NCI-H2196 treated with DMSO at 0.1 percent for 48 hours (cell line): ENCODE data around the gene HLA-DQA1.
"Not testable (repeated sequence)": the region's sequence is repeated elsewhere in the genome, so short reads cannot be mapped to it uniquely, and the experiment has no call there.

Experiments
- DNase-seq: peaks from one replicate; lab custom pipeline; 2025; ENCODE audit not compliant: unreplicated experiment; lab: John Stamatoyannopoulos, UW

HLA-DQA1 gene

GRCh38 chr6:32657819-32658218, 20.6 kb downstream of the HLA-DQA1 start:
- not testable (repeated sequence) for DNase-seq

DNA sequence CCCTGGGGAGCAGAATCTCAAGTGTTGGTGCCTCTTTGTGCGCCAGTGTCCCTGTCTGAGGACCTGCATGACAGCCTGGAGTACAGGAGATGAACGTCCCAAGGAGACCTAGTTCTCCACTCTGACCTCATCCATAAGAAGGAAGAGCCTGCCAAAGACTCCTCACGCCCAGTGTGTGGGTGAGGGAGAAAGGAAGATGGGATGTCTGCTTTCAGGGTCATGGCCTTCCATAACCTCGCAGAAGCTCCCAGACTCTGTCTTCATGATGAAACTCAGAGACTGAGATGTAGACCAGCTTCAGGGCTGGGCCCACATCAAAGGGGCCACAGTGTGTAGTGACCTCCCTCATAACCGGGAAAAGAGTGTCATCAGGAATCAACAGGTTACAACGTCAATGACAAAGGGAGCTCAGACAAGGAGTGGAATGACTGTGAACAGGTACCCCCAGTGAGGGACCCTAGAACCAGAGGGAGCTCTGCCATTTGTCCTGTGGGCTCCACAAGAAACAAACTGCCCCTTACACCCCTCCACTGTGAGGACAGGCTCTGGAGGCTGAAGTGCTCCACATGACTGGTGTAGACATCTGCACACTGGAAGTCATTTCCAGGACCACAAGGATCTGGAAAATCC, 21.2 kb downstream of the HLA-DQA1 start:
- no peak for DNase-seq

DNA sequence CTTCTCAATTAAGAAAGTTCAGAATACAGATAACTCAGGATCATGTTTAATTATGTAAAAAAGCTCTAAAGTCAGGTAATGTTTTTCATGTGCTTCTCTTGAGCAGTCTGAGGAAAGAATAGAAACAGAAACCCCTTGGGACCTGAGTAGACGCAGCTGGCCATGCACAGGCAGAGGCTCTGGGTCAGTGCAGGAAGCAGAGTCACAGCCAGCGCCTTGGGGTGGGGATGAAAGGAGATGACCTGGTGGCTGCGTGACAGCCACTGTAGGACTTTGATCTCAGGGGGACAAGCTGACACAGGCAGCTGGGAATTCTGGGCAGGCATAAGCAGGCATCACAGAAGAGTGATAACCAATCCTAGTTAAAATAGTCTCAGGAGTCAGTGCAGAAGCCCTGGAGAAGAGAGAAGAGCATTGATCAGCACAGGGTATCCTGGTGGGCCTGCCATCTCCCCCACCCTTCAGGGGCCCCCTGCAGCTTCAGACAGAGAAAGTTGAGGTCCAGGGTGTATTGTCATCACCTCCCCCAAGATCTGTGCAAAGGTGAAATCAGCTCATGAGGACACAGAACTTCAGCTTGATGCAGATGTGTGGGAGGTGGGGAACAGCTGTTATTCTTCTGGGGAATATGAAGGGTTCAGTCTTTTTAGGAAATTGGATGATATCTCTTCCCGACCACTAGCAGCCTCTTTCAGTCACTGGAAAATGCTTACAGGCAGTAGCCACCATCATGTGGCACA, 22.8 kb downstream of the HLA-DQA1 start:
- DNase-seq: no peak

- no peak for DNase-seq
Measured at GRCh38 chr6:32662099-32662498, 24.9 kb downstream of the HLA-DQA1 start.

- DNase-seq: no peak
Measured at GRCh38 chr6:32662836-32663235, 25.6 kb downstream of the HLA-DQA1 start.

- DNase-seq: no peak
Measured at GRCh38 chr6:32664354-32664753, 27.1 kb downstream of the HLA-DQA1 start.

- DNase-seq: no peak
Measured at GRCh38 chr6:32664827-32665362, 27.7 kb downstream of the HLA-DQA1 start.

DNA sequence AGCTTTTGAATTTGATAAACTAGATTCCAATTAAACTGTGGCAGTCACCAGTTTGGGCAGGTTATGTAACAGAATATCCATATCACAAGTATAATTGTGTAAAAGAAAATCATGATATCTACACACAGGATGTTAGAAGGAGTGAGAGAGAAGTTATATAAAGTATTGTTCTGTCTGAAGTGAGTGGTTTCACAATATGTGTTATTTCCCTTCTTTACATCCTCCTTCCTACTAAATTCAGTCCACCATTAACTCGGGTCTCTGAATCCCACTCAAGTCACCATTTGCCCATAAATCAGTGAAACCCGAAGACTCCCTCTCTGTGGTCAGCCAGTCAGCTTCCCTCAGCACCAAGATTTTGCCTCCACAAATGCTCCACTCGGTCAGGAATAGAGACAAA, 28.5 kb downstream of the HLA-DQA1 start:
- DNase-seq: no peak

DNA sequence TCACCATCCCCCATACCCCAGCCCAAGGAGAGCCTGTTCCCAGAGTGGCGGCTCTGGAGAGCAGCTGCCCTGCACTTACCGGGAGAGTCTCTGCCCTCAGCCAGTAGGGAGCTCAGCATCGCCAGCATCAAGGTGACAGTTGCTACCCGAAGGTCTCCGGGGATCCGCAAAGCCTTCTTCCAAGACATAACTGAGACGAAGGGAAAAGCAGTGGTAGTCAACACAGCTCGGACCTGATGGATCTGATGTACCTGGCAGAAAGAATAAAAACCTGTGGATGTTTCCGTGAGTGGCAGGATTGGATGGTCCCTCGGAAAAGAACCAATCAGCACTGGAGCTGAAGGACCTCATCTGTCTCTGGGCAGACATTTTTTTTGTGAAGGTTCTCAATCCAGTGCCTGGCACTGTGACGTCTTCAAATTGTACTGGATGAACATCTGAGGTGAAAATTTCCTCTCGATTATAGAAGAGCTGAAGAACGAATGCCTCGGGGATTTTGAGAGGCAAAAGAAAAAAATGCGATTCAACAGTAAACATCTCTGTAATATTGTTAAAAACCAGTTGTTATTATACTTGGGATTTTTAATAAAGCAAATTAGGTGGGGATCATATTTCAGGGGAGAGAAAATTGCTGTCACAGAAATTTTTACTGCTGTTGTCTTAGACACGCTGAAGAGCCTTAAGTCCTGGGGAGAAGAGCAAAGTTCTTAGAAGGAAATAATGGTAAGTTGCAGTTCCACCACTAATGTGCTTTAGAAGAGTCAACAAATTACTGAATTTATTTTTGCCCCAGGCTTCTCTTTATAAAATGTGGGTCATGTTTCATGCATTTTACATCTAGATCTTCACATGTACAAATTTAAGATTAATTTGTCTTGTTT, 29.5 kb downstream of the HLA-DQA1 start, which contains the start of gene HLA-DQB1:
Gene HLA-DQB1, minus strand, starts transcription at position 238 of the 881 bp plus-strand sequence. Its CDS starts 50 bp downstream, at position 188.
- DNase-seq: no peak

DNA sequence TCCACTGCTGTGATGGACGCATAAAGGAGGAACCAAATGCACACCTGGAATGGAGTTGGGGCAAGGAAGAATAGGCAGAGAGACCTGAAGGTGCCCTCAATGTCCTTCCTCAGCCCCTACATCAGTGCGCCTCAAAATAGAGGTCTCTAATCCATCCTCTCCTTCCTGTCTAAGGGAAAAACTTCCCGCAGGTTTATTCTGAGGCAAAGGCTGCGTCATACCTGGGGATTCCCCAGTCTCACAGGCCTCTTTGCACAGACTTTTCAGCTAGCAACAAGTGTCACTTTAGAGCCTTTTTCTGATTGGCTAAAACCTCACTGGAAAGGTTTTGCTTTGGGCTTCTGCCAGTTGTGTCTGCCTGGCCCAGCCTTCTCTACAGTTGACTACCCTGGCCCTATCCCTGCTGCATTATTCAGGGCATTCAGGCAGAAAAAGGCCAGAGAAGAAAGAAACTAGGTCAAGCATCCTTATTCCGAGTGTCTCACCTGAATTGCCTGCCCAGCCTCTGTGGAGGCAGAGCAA, 31.1 kb downstream of the HLA-DQA1 start:
- DNase-seq: no peak

DNA sequence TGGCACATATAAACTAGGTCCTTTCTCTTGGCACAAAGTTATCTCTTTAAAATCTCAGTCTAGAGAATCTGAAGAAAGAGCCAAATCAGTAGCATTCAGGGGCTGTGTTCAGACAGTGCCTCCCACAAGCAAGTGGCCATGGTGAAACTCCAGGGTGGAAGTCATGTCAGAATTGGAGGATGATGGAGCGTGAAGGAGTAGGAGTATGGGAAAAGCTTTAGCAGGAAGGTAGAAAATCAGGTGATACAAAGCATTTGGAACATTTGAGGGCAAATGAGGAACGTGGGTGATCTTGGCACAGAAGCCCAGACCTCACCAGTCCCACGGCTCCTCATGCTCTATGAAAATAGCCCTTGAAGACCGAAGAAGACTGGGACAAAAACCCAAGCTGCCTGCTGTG, 32.0 kb downstream of the HLA-DQA1 start:
- no peak for DNase-seq

DNA sequence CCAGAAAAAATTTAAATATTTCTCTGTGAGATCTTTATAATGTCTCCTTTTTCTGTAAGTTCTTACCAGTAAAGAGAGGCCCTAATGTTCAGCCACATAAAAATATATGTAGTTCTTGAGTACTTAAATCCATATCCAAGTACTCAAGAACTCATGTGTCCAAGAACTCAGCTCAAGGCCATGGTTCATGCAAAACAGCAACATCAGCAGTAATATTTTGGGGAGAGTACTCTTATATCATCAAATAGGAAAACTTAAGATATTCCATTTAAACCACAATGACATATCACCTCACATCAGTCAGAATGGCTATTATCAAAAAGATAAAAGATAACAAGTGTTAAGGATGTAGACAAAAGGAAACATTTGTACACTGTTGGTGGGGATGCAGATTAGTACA, 32.7 kb downstream of the HLA-DQA1 start:
- no peak for DNase-seq

GRCh38 chr6:32671908-32672307, 34.7 kb downstream of the HLA-DQA1 start:
- DNase-seq: not testable (repeated sequence)

DNA sequence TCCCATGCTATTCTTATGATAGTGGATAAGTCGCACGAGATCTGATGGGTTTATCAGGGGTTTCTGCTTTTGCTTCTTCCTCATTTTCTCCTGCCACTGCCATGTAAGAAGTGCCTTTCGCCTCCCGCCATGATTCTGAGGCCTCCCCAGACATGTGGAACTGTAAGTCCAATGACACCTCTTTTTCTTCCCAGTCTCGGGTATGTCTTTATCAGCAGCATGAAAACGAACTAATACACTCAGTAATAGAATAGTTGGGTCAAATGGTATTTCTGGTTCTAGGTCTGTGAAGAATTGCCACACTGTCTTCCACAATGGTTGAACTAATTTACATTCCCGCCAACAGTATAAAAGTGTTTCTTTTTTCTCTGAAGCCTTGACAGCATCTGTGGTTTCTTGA, 36.9 kb downstream of the HLA-DQA1 start:
- not testable (repeated sequence) for DNase-seq

- no peak for DNase-seq
Measured at GRCh38 chr6:32679492-32679891, 42.3 kb downstream of the HLA-DQA1 start.

- no peak for DNase-seq
Measured at GRCh38 chr6:32680055-32680454, 42.8 kb downstream of the HLA-DQA1 start.

DNA sequence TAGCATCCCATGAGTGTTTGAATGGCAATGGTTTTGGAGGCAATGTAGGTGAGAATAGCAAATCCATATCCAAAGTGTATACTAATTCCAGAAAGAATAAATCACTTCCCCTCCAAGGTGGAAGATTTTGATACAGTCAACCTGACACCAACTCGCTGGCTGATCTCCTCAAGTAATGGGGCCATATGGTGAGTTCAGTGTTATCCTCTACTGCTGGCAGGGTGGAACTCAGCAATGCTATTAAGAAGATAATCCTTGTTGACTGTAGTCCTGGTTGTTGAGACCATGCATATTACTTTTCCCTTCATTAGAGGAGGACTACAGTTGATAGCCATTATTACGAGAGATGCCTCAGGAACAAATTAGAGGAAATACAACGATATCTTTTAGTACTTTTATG, 47.0 kb downstream of the HLA-DQA1 start:
- DNase-seq: no peak

DNA sequence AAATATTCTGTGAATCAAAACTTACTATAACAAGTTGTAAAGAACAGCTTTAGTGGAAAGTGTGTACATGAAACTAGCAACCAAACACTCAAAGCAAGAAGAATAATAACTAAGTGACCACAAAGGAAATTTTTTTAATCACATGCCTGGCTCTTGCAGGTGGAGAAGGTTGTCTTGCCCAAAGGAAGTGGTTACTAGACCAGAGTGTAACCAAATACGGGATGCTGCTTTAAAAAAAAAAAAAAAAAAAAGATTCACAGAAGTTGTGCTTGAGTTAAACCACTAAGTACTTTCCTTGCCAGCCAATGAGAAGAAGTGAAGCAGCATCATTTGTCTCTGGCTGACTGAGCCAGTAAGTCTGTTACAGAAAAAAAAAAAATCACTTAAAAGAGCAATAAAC, 48.4 kb downstream of the HLA-DQA1 start:
- no peak for DNase-seq

GRCh38 chr6:32689531-32690501, 52.6 kb downstream of the HLA-DQA1 start:
- DNase-seq: no peak

- DNase-seq: no peak
Measured at GRCh38 chr6:32692019-32692418, 54.8 kb downstream of the HLA-DQA1 start.
